Measurements from ENCODE around the gene APEX2.

- TF ChIP-seq CTCF (IDR thresholded peaks at IDR 0.05), result no peak
- no peak for TF ChIP-seq EZH2 (IDR thresholded peaks at IDR 0.05; ENCODE audit: borderline replicate concordance, insufficient read depth, low read depth, low read length, poor library complexity, severe bottlenecking)
These were observed 21.7 kb upstream of the APEX2 start for GRCh38 chrX:54978448-54978847.

Data from B cell (primary cell).